Airway epithelial cell (primary cell): ENCODE results near the gene HDLBP. TPM values are rescaled to one million over a fixed set of nuclear protein-coding genes. Genes with fewer than 3 reads are reported as not detected.

Experiments used
- total RNA-seq: library from RNA; depleted of rRNA; stranded (reverse); fragments of >200 nt; gene quantifications from 2 replicates; pipeline ENCODE4 v1.2.3, GENCODE V29; 2015

Gene HDLBP
- 322 and 418 TPM in 2 replicates for total RNA-seq

GRCh38 chr2:241315093-241315878 lies at the start of gene HDLBP:
HDLBP (minus strand) TSS chr2:241315672; CDS start chr2:241266869, 48,803 bp downstream.

GRCh38 chr2:241355983-241356870 lies 40.8 kb upstream of the HDLBP start, which contains the start of gene FARP2:
FARP2 (plus strand) TSS chr2:241356285; CDS start chr2:241373108, 16,823 bp downstream.

GRCh38 chr2:241315879-241316631 lies 583 bp upstream of the HDLBP start, which contains the start of gene SEPTIN2:
SEPTIN2 (plus strand) TSS chr2:241315925; CDS start chr2:241324233, 8,308 bp downstream.

GRCh38 chr2:241188361-241189092 lies 126.9 kb downstream of the HDLBP start, which contains the start of gene ANO7:
ANO7 (plus strand) TSS chr2:241188677; CDS start chr2:241190064, 1,387 bp downstream.

Other genes with a start within 250 kb of the HDLBP start
- 14.0 and 20.3 TPM in 2 replicates for gene MTERF4, start 213.4 kb downstream of the HDLBP start, total RNA-seq
- 6.5 and 8.3 TPM in 2 replicates for gene PASK, start 166.2 kb downstream of the HDLBP start, total RNA-seq
- gene PPP1R7, start 165.2 kb downstream of the HDLBP start, total RNA-seq = 77.1 and 79.2 TPM in 2 replicates
- gene ANO7, start 127.0 kb downstream of the HDLBP start, total RNA-seq = 0.79 and 1.1 TPM in 2 replicates
- 207 and 226 TPM in 2 replicates for gene SEPTIN2, start 253 bp upstream of the HDLBP start, total RNA-seq
- 44.4 and 50.9 TPM in 2 replicates for gene FARP2, start 40.6 kb upstream of the HDLBP start, total RNA-seq
- gene STK25, start 192.9 kb upstream of the HDLBP start, total RNA-seq = 196 and 204 TPM in 2 replicates
- 48.3 and 54.0 TPM in 2 replicates for gene BOK, start 243.1 kb upstream of the HDLBP start, total RNA-seq